Suprapubic skin (tissue), 4 donors: ENCODE measurements around the gene THBS3. TPM values are rescaled to one million over a fixed set of nuclear protein-coding genes. Genes with fewer than 3 reads are reported as not detected.
"Not testable (repeated sequence)": the region's sequence is repeated elsewhere in the genome, so short reads cannot be mapped to it uniquely, and the experiment has no call there.

ENCODE experiments used
- DNase-seq, 2 donors: peaks; one replicate each; pipeline ENCODE4 v3.0.0-alpha.2; 2019; ENCODE audit warnings: low spot score in 2 of 2
- H3K27ac ChIP-seq: fragments of 200-600 bp; sonication (generic); one replicate; pipeline ENCODE4 v1.5.1; 2019
- H3K27me3 ChIP-seq: fragments of 200-600 bp; sonication (generic); one replicate; pipeline ENCODE4 v1.5.1; 2019
- H3K36me3 ChIP-seq: fragments of 200-600 bp; sonication (generic); one replicate; pipeline ENCODE4 v1.5.1; 2019
- H3K4me1 ChIP-seq: fragments of 200-600 bp; sonication (generic); one replicate; pipeline ENCODE4 v1.5.1; 2019
- H3K4me3 ChIP-seq: fragments of 200-600 bp; sonication (generic); one replicate; pipeline ENCODE4 v1.5.1; 2019; ENCODE audit warnings: mild to moderate bottlenecking
- H3K9me3 ChIP-seq: fragments of 200-600 bp; sonication (generic); one replicate; pipeline ENCODE4 v1.5.1; 2019
- EP300 ChIP-seq: sonication (generic); formaldehyde crosslinking; IDR thresholded peaks from one replicate; pipeline ENCODE4 v1.6.1; 2017; ENCODE audit warnings: antibody characterized with exemption
- POLR2A ChIP-seq, 2 donors: fragments of 450-650 bp; IDR thresholded peaks; one replicate each; pipeline ENCODE4 v1.6.1; 2017; ENCODE audit warnings: antibody characterized with exemption in 2 of 2, mild to moderate bottlenecking in 2 of 2, moderate library complexity in 2 of 2
- POLR2AphosphoS5 ChIP-seq, 3 donors: sonication (generic); formaldehyde crosslinking; IDR thresholded peaks; one replicate each; pipeline ENCODE4 v1.6.1; 2017; ENCODE audit warnings: antibody characterized with exemption in 3 of 3
- WGBS: methylation state at CpG from one replicate; pipeline ENCODE4 v1.1.5; 2018; 5-methylcytosine and 5-hydroxymethylcytosine counted together
- total RNA-seq, 4 donors: library from RNA; depleted of rRNA; stranded (reverse); fragments of >200 nt; gene quantifications; one replicate each; pipeline ENCODE4 v1.1.0, GENCODE V29; 2016
- TF ChIP-seq, protein P1 (sequence below), 2 donors: fragments of 200-600 bp in 1 of 2; fragments of 450-650 bp in 1 of 2; sonication (generic) in 1 of 2; IDR thresholded peaks; one replicate each; pipeline ENCODE4 v1.5.1; 2016 to 2019; ENCODE audit warnings: antibody characterized with exemption in 2 of 2, mild to moderate bottlenecking in 1 of 2, moderate library complexity in 1 of 2

THBS3 gene
- total RNA-seq, 4 donors from 2014 or later: 21.4 to 90.8 (median 26.7) TPM

DNA sequence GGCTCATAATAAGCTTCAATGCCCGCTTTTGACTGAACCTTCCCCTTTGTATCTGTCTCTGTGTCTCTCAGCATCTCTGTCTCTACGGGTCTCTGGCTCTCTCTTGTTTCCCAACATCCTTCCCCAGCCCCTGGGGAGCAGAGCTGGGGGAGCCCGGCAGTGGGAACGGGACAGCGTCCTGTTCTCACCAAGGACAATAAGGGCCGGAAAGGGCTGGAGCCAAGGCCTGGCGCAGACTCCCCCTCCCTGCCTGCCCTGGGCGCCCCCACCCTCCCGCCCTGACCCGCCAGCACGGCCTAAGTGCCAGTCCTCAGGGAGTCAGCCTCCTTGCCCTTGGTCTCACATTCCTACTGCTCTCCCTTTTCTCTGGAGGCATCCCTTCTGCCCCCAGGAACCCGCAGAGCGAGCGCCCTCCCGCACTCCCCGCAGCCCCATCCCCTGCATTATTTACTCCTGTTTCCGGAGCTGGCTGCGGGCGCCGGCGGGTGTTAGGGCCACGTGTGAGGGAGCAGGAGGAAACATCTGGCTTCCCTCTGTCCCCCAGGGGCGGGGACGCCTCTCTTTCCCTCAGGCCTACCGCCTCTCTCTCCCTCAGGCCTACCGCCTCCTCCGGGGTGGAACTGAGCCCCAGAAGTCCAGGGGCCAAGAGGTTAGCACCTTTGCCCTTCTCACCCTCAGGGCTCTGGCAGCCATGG, 41.1 kb downstream of the THBS3 start:
- TF ChIP-seq, protein P1, sequence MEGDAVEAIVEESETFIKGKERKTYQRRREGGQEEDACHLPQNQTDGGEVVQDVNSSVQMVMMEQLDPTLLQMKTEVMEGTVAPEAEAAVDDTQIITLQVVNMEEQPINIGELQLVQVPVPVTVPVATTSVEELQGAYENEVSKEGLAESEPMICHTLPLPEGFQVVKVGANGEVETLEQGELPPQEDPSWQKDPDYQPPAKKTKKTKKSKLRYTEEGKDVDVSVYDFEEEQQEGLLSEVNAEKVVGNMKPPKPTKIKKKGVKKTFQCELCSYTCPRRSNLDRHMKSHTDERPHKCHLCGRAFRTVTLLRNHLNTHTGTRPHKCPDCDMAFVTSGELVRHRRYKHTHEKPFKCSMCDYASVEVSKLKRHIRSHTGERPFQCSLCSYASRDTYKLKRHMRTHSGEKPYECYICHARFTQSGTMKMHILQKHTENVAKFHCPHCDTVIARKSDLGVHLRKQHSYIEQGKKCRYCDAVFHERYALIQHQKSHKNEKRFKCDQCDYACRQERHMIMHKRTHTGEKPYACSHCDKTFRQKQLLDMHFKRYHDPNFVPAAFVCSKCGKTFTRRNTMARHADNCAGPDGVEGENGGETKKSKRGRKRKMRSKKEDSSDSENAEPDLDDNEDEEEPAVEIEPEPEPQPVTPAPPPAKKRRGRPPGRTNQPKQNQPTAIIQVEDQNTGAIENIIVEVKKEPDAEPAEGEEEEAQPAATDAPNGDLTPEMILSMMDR (IDR thresholded peaks at IDR 0.05): no peak
- no peak for TF ChIP-seq POLR2A (IDR thresholded peaks at IDR 0.05)
- TF ChIP-seq EP300: no peak
- TF ChIP-seq POLR2AphosphoS5 (IDR thresholded peaks at IDR 0.05): no peak
- DNase-seq: peak; percentile 78 to 80
- WGBS: 52% methylated on average over 22 of the region's 27 CpGs
- Histone ChIP-seq H3K9me3 (no peaks in the 10 kb centered on the region), H3K4me1 (peaks cover 16% of the 10 kb centered on the region), H3K4me3 (no peak overlapping the region), H3K27ac (peak overlapping the region; percentile 25), H3K36me3 (peaks cover 21% of the 10 kb centered on the region), H3K27me3 (no peaks in the 10 kb centered on the region)

DNA sequence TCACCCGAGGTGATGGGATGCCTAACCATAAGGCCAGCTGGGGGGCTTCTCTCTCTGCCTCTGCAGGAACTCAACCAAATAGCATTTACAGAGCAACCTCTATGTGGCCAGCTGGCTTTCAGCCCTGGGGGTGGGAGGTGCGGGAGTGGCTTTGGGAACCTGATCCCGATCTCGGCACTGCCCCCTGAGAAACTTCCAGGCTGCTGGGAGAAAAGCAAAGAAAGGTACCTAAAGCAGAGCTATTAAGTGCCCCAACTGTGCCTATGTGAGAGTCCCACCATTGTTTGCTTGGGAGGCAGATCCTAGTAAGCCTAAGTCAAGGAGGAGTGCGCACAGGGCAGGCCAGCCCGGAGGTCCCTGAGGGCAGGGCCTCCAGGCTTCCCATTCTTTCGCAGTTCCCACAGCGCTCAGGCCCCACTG, 41.6 kb downstream of the THBS3 start:
- H3K9me3 ChIP-seq: no peaks in the 10 kb centered on the region
- 67% methylated on average over 8 of the region's 8 CpGs for WGBS
- no peak overlapping the region for H3K27ac ChIP-seq
- peaks cover 21% of the 10 kb centered on the region for H3K36me3 ChIP-seq
- H3K4me1 ChIP-seq: peaks cover 16% of the 10 kb centered on the region
- no peak overlapping the region for H3K4me3 ChIP-seq
- H3K27me3 ChIP-seq: no peaks in the 10 kb centered on the region
- DNase-seq: peak in 1 of 2 donors; percentile 71
- no peak for TF ChIP-seq POLR2AphosphoS5 (IDR thresholded peaks at IDR 0.05)
- no peak for TF ChIP-seq POLR2A (IDR thresholded peaks at IDR 0.05)
- TF ChIP-seq EP300: no peak

DNA sequence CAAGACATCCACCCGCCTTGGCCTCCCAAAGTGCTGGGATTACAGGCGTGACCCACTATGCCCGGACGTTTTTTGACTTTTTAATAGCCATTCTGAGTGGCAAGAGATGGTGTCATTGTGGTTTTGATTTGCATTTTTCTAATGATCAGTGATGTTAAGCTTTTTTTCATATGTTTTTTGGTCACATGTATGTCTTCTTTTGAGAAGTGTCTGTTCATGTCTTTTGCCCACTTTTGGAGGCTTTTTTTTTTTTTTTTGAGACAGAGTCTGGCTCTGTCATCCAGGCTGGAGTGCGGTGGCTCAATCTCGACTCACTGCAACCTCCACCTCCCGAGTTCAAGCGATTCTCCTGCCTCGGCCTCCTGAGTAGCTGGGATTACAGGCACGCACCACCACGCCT, 43.1 kb downstream of the THBS3 start:
- not testable (repeated sequence) for DNase-seq, H3K27me3 ChIP-seq, H3K9me3 ChIP-seq, H3K4me3 ChIP-seq, H3K36me3 ChIP-seq, H3K27ac ChIP-seq
- peaks cover 16% of the 10 kb centered on the region for H3K4me1 ChIP-seq
- 96% methylated on average over 11 of the region's 11 CpGs for WGBS

DNA sequence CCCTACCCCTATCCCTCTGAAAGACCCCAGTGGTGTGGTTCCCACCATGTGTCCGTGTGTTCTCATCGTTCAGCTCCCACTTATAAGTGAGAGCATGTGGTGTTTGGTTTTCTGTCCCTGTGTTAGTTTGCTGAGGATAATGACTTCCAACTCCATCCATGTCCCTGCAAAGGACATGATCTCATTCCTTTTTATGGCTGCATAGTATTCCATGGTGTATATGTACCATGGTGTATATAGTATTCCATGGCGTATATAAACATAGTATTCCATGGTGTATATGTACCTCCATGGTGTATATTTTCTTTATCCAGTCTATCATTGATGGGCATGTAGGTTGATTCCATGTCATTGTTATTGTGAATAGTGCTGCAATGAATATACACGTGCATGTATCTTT, 43.9 kb downstream of the THBS3 start:
- not testable (repeated sequence) for H3K27ac ChIP-seq, H3K9me3 ChIP-seq, H3K36me3 ChIP-seq, H3K27me3 ChIP-seq, DNase-seq, H3K4me3 ChIP-seq
- peaks cover 16% of the 10 kb centered on the region for H3K4me1 ChIP-seq
- 92% methylated on average over 4 of the region's 4 CpGs for WGBS

DNA sequence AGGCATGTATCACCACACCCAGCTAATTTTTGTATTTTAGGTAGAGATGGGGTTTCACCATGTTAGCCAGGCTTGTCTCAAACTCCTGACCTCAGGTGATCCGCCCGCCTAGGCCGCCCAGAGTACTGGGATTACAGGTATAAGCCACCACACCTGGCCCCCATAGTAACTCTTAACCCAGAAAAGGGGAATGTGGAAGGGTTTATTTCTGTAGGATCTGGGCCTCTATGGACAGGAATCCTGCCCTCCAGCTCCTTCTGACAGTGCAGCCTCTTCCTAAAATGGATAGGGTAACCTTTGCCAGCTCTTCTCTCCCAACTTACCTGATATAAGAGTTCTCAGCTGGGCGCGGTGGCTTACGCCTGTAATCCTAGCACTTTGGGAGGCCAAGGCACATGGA, 45.1 kb downstream of the THBS3 start:
- not testable (repeated sequence) for DNase-seq, H3K36me3 ChIP-seq, H3K4me3 ChIP-seq, H3K27ac ChIP-seq, H3K27me3 ChIP-seq, H3K9me3 ChIP-seq
- peaks cover 11% of the 10 kb centered on the region for H3K4me1 ChIP-seq
- 95% methylated on average over 6 of the region's 6 CpGs for WGBS

DNA sequence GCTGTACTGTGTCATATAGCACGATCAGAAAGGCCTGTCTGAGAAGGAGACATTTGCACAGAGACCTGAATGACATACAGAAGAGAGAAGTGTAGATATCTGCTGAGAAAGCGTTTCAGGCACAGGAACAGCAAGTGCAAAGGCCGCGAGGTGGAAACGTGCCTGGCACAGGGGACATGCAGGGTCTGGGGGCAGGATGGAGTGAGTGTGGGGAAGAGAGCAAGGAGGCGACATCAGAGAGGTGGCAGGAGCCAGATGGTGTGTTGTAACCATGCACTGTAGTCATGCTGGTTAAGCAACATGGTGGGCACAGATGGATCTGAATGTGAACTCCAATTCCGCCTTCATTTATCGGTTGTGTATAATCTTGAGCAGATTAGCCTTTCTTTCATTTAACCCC, 47.6 kb downstream of the THBS3 start:
- no peak overlapping the region for H3K27ac ChIP-seq
- H3K27me3 ChIP-seq: no peaks in the 10 kb centered on the region
- peak in 1 of 2 donors; percentile 9 for DNase-seq
- no peaks in the 10 kb centered on the region for H3K36me3 ChIP-seq
- no peaks in the 10 kb centered on the region for H3K4me1 ChIP-seq
- 81% methylated on average over 8 of the region's 8 CpGs for WGBS
- TF ChIP-seq POLR2AphosphoS5 (IDR thresholded peaks at IDR 0.05): no peak
- TF ChIP-seq POLR2A (IDR thresholded peaks at IDR 0.05): no peak
- TF ChIP-seq, protein P1 (IDR thresholded peaks at IDR 0.05): no peak
- no peak for TF ChIP-seq EP300
- H3K4me3 ChIP-seq: no peak overlapping the region
- no peaks in the 10 kb centered on the region for H3K9me3 ChIP-seq

DNA sequence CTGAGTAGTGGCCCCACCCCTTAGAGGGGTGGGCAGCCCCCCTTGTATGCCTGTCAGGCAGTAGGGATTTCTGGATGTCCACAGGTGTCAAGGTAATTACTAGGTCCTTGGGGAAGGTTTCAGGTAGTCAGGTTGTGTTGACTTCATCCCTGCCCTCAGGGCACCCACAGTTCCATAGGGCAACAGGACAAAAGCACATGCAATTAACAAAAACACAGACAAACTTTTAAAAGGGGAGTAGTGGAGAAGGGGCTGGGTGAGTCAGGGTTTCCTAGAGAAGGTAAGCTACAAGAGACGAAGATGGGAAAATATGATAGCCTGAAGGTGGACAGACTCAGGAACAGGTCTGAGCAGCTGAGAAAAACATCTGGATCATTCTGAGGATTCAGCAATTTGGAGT, 48.7 kb downstream of the THBS3 start:
- peak in 1 of 2 donors; percentile 14 for DNase-seq
- Histone ChIP-seq H3K4me3 (no peak overlapping the region), H3K4me1 (no peaks in the 10 kb centered on the region), H3K9me3 (no peaks in the 10 kb centered on the region), H3K27me3 (no peaks in the 10 kb centered on the region), H3K27ac (no peak overlapping the region), H3K36me3 (no peaks in the 10 kb centered on the region)
- TF ChIP-seq EP300: no peak
- no peak for TF ChIP-seq POLR2AphosphoS5 (IDR thresholded peaks at IDR 0.05)
- no peak for TF ChIP-seq POLR2A (IDR thresholded peaks at IDR 0.05)
- TF ChIP-seq, protein P1 (IDR thresholded peaks at IDR 0.05): no peak
- 53% methylated on average over 1 of the region's 1 CpG for WGBS

DNA sequence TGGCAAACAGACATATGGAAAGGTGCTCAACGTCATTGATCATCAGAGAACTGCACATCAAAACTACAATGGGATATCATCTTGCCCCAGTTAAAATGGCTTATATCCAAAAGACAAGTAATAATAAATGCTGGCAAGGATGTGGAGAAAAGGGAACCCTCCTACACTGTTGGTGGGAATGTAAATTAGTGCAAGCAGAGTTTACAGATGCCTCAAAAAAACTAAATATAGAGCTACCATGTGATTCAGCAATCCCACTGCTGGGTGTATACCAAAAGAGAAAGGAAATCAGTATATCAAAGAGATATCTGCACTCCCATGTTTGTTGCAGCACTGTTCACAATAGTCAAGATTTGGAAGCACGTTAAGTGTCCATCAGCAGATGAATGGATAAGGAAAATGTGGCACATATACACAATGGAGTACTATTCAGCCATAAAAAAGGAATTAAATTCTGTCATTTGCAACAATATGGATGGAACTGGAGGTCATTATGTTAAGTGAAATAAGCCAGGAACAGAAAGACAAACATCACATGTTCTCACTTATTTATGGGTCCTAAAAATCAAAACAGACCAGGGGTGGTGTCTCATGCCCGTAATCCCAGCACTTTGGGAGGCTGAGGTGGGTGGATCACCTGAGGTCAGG, 51.6 kb downstream of the THBS3 start:
- H3K4me3 ChIP-seq, H3K9me3 ChIP-seq, DNase-seq, H3K27me3 ChIP-seq, H3K27ac ChIP-seq, H3K4me1 ChIP-seq, H3K36me3 ChIP-seq: not testable (repeated sequence)
- 73% methylated on average over 3 of the region's 3 CpGs for WGBS
